A549 (cell line): Measurements from ENCODE around the gene CCDC61. TPM values are rescaled to one million over a fixed set of nuclear protein-coding genes. Genes with fewer than 3 reads are reported as not detected.

ENCODE experiments used
- ATAC-seq, 2 experiments: fragments of 200-7000 bp in 1 of 2; fragments of >200 bp in 1 of 2; cut with Nextera tagmentation in 1 of 2; cut with Tn5 transposase in 1 of 2; 3 replicates each; pipeline versions ENCODE4 v1.8.0 to v1.9.1; 2018 to 2020; ENCODE audit warnings: mild to moderate bottlenecking in 1 of 2, moderate library complexity in 1 of 2
- CTCF ChIA-PET: fragments of 300-600 bp; sonication (Branson Sonifier 250); formaldehyde crosslinking; extraction: SDS; loops from one replicate; lab custom pipeline; 2021; ENCODE audit warnings: antibody characterized with exemption, inconsistent platforms; lab: Yijun Ruan, JAX
- POLR2A ChIA-PET: fragments of 350-600 bp; formaldehyde crosslinking; extraction: SDS; loops from one replicate; lab custom pipeline; 2021; ENCODE audit warnings: antibody characterized with exemption, inconsistent platforms; lab: Yijun Ruan, JAX
- DNase-seq, 2 experiments: peaks; one replicate each; pipeline versions ENCODE4 v3.0.0 to v3.0.0-alpha.2; 2011 to 2016; ENCODE audit warnings: low read depth in 1 of 2, low spot score in 1 of 2
- FAIRE-seq: peaks from 2 replicates; lab custom pipeline; 2011; peaks lifted over from hg19 to GRCh38; lab: Jason Lieb, UNC
- H3K27ac ChIP-seq, 2 experiments: fragments of >200 bp; sonication (Bioruptor Twin); formaldehyde crosslinking; 3 replicates each; pipeline ENCODE4 v1.5.1; 2016 to 2017
- H3K4me1 ChIP-seq: fragments of >200 bp; sonication (Bioruptor Twin); formaldehyde crosslinking; 3 replicates; pipeline ENCODE4 v1.6.1; 2016
- H3K4me2 ChIP-seq: fragments of >200 bp; sonication (Bioruptor Twin); formaldehyde crosslinking; 3 replicates; pipeline ENCODE4 v1.6.1; 2016
- H3K4me3 ChIP-seq: fragments of >200 bp; sonication (Bioruptor Twin); formaldehyde crosslinking; 3 replicates; pipeline ENCODE4 v1.5.1; 2016
- H3K9me3 ChIP-seq: fragments of >200 bp; sonication (Bioruptor Twin); formaldehyde crosslinking; 3 replicates; pipeline ENCODE4 v1.6.1; 2016
- CEBPB ChIP-seq, 2 experiments: fragments of >200 bp in 1 of 2; sonication (Bioruptor Twin) in 1 of 2; formaldehyde crosslinking in 1 of 2; IDR thresholded peaks; 2 replicates each; pipeline ENCODE4 v1.6.1; 2012 to 2016
- EHMT2 ChIP-seq: fragments of 200-600 bp; sonication (generic); IDR thresholded peaks from 2 replicates; pipeline ENCODE4 v1.6.1; 2016; ENCODE audit warnings: antibody characterized with exemption, low read depth, mild to moderate bottlenecking, moderate library complexity
- ELK1 ChIP-seq: fragments of 150-350 bp; IDR thresholded peaks from 2 replicates; pipeline ENCODE4 v1.6.1; 2014; ENCODE audit warnings: low read depth, mild to moderate bottlenecking, low read length
- ESRRA ChIP-seq: fragments of 150-350 bp; IDR thresholded peaks from 2 replicates; pipeline ENCODE4 v1.6.1; 2014; ENCODE audit warnings: mild to moderate bottlenecking, low read length, borderline replicate concordance
- FOSL2 ChIP-seq, 2 experiments: fragments of 450-650 bp in 1 of 2; fragments of >200 bp in 1 of 2; sonication (Bioruptor Twin) in 1 of 2; formaldehyde crosslinking; IDR thresholded peaks; 2 replicates each; pipeline versions ENCODE4 v1.5.0 to v1.6.1; 2016 to 2020; ENCODE audit warnings: mild to moderate bottlenecking in 1 of 2, moderate library complexity in 1 of 2
- JUN ChIP-seq, 2 experiments: fragments of >200 bp; sonication (Bioruptor Twin); formaldehyde crosslinking; IDR thresholded peaks; 2 replicates in 1 of 2; 3 replicates in 1 of 2; pipeline ENCODE4 v1.6.1; 2016 to 2017
- JUNB ChIP-seq: fragments of >200 bp; sonication (Bioruptor Twin); formaldehyde crosslinking; IDR thresholded peaks from 2 replicates; pipeline ENCODE4 v1.6.1; 2016
- MAFK ChIP-seq: fragments of 450-650 bp; IDR thresholded peaks from 2 replicates; pipeline ENCODE4 v1.6.1; 2014; ENCODE audit not compliant: partially characterized antibody
- NFE2L2 ChIP-seq: fragments of 150-350 bp; conservative IDR thresholded peaks from 2 replicates; pipeline ENCODE4 v1.6.1; 2014; ENCODE audit warnings: low read length
- PHF8 ChIP-seq: fragments of 200-600 bp; sonication (generic); IDR thresholded peaks from 2 replicates; pipeline ENCODE4 v1.6.1; 2016; ENCODE audit warnings: low read depth, mild to moderate bottlenecking, antibody characterized with exemption, moderate library complexity, borderline replicate concordance
- POLR2A ChIP-seq: IDR thresholded peaks from 2 replicates; pipeline ENCODE4 v1.6.1; 2012; ENCODE audit warnings: mild to moderate bottlenecking, low read length
- REST ChIP-seq: fragments of 200-600 bp; sonication (generic); IDR thresholded peaks from 2 replicates; pipeline ENCODE4 v1.6.1; 2016; ENCODE audit warnings: antibody characterized with exemption, mild to moderate bottlenecking, moderate library complexity
- USF2 ChIP-seq: fragments of 450-650 bp; IDR thresholded peaks from 2 replicates; pipeline ENCODE4 v1.6.1; 2014; ENCODE audit warnings: antibody characterized with exemption
- ZFP36 ChIP-seq: fragments of 450-650 bp; IDR thresholded peaks from 2 replicates; pipeline ENCODE4 v1.6.1; 2014; ENCODE audit warnings: borderline replicate concordance; ENCODE audit not compliant: partially characterized antibody
- ZSCAN20 ChIP-seq: fragments of 250-450 bp; sonication (Bioruptor Pico); IDR thresholded peaks from 2 replicates; pipeline ENCODE4 v1.8.0; 2022; ENCODE audit warnings: mild to moderate bottlenecking, moderate library complexity
- WGBS: methylation state at CpG from one replicate; pipeline ENCODE4 v1.1.6; 2017; ENCODE audit errors: missing lambda C conversion rate; 5-methylcytosine and 5-hydroxymethylcytosine counted together
- polyA plus RNA-seq, 4 experiments: library from polyadenylated mRNA; depleted of rRNA in 3 of 4; stranded (reverse); fragments of >200 nt; fragmentation: RNase III in 1 of 4; extraction: RNeasy Plus Mini Kit Qiagen cat#74134 plus additional on column Dnase treatment in 1 of 4; gene quantifications; 2 replicates in 3 of 4; 3 replicates in 1 of 4; pipeline ENCODE4 v1.2.3, GENCODE V29; 2011 to 2017
- TF ChIP-seq, protein P1 (sequence below): IDR thresholded peaks from 2 replicates; pipeline ENCODE4 v1.6.1; 2012

CCDC61 gene
- polyA plus RNA-seq, 2 of the 4 experiments (the other 2 are of a cell fraction) = 3.2 to 8.2 TPM

DNA sequence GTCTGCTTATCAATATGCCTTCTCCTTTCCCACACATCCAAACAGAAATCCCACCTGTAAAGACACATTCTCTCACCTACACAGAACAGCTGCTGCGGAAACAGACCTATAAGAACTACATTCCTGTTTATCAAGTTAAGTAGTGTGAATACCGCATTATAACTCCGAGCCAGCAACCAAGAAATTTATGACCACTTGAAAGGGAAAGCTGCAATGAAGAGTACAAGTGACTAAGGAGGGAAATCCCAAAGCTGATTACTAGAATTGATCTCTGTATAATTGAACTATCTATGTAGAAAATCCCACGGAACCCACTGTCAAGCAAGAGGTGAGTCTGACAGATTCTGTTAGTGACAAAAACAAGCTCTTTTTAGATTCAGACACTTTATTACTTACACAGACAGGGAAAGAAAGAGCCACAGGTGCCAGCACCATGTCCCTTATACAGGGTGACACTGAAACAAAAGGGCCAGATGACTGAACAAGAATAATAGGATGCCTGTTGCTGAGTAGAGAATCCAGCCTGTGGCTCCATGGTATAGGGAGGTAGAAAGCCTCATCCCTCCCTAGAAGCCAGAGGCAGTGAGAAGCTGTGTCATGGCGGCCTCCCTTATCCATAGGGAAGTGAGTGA is 47.1 kb downstream of the CCDC61 start:
- Histone ChIP-seq H3K9me3 (peaks cover 53% of the 10 kb centered on the region), H3K27ac (no peak overlapping the region), H3K4me3 (no peak overlapping the region), H3K4me2 (no peak overlapping the region), H3K4me1 (peaks cover 14% of the 10 kb centered on the region)
- ChIA-PET POLR2A (interaction anchor here (0.7 to 1.6 kb wide), 2 partner anchors 26 to 28 kb away, joined by 4 to 7 read pairs; no protein-coding TSS in a partner anchor), CTCF (interaction anchor here (0.7 to 36.0 kb wide), 12 partner anchors 11 to 445 kb away, joined by 3 to 713 read pairs (median 5); no protein-coding TSS in a partner anchor)
- no peak for TF ChIP-seq CEBPB (IDR thresholded peaks at IDR 0.05)
- TF ChIP-seq JUNB = no peak
- no peak for TF ChIP-seq ZFP36
- TF ChIP-seq POLR2A = no peak
- no peak for TF ChIP-seq ZSCAN20 (CRISPR knock-in tag)
- no peak for TF ChIP-seq PHF8
- TF ChIP-seq NFE2L2 = no peak
- TF ChIP-seq REST = no peak
- TF ChIP-seq ELK1 = no peak
- no peak for FAIRE-seq
- 86% methylated on average over 5 of the region's 5 CpGs for WGBS
- ATAC-seq = no peak
- no peak for DNase-seq

DNA sequence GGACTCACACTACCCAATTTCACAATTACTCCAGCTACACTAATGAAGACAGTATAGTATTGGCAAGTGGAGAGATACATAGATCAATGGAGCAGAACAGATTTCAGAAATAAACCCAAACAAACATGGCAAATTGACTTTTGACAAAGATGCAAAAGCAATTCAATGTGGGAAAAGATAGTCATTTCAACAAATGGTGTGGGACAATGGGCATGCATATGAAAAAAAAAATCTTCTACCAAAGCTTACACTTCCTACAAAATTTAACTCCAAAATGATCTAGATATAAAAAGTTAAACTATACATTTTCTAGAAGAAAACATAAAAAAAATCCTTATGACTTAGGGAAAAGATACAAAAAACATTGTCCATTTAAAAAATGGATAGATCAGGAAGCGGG is 48.3 kb downstream of the CCDC61 start:
- DNase-seq = no peak
- TF ChIP-seq ESRRA (no peak), PHF8 (no peak), JUN (IDR thresholded peaks at IDR 0.05) (no peak), MAFK (no peak), USF2 (no peak), FOSL2 (IDR thresholded peaks at IDR 0.05) (no peak), FOSL2 (CRISPR knock-in tag; IDR thresholded peaks at IDR 0.05) (no peak), ZFP36 (no peak), EHMT2 (no peak)
- TF ChIP-seq, protein P1, sequence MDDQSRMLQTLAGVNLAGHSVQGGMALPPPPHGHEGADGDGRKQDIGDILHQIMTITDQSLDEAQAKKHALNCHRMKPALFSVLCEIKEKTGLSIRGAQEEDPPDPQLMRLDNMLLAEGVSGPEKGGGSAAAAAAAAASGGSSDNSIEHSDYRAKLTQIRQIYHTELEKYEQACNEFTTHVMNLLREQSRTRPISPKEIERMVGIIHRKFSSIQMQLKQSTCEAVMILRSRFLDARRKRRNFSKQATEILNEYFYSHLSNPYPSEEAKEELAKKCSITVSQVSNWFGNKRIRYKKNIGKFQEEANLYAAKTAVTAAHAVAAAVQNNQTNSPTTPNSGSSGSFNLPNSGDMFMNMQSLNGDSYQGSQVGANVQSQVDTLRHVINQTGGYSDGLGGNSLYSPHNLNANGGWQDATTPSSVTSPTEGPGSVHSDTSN = no peak
- TF ChIP-seq, all 56 proteins: peak for 0
- WGBS = 57% methylated on average over 1 of the region's 1 CpG
- Histone ChIP-seq H3K27ac (no peak overlapping the region), H3K4me1 (peaks cover 14% of the 10 kb centered on the region), H3K4me3 (no peak overlapping the region), H3K9me3 (peaks cover 62% of the 10 kb centered on the region), H3K4me2 (no peak overlapping the region)
- POLR2A ChIA-PET = no interaction called here
- ATAC-seq = no peak
- FAIRE-seq = peak; percentile 13
- CTCF ChIA-PET = interaction anchor here (0.8 to 36.0 kb wide), 6 partner anchors 10 to 222 kb away, joined by 3 to 713 read pairs (median 20); no protein-coding TSS in a partner anchor
